HG02884 (cell line): ENCODE data around the gene PRRC2A.
A peak's percentile ranks its signal among the peaks of the same experiment; 100 is the strongest.
"Not testable (repeated sequence)": the region's sequence is repeated elsewhere in the genome, so short reads cannot be mapped to it uniquely, and the experiment has no call there.

Experiments
- ATAC-seq: cut with Tn5 transposase; IDR thresholded peaks from one replicate; pipeline ENCODE4 v1.9.1; 2021; ENCODE audit warnings: mild to moderate bottlenecking, moderate library complexity; ENCODE audit not compliant: unreplicated experiment

The PRRC2A gene

DNA sequence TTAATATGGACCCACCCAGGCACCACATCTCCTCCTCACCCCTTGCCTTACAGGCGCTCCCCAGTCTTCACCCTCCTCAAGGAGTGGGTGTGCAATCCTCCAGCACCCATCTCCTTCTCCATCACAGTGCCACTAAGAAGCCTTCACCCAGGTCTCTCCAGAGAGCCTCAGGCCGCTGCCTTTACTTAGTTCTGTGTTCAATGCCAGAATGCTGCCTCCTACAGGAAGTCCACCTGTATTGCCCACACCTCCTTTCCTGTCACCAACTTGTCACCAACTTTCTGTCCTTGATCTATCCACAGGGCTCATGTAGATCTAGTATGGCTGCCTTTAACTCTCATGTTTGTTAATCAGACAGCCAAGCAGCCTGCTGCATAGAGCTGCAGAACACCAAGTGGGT is 35.0 kb upstream of the PRRC2A start:
- no peak for ATAC-seq

DNA sequence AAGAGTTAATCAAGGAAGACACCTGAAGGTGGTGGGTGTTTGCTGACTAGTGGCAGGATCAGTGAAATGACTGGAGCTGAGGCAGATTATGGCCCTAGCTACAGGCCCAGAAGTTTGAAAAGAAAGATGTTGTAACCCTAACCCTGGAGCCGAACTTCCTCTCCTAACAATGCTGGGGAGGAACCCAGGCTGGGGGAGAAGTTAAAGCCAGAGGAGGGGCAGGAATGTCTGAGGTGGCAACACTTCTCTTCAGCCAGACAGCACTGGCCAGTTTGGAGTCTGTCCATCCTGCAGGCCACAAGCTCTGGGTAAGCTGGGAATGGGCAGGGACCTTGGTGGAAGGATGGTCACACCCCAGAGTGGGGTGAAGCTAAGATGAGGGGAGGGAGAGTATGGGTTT is 34.5 kb upstream of the PRRC2A start, which contains the start of gene LST1:
Gene LST1, plus strand, starts transcription at position 270 of the 400 bp plus-strand sequence. CDS start 1,023 bp downstream, outside the sequence.
- no peak for ATAC-seq

DNA sequence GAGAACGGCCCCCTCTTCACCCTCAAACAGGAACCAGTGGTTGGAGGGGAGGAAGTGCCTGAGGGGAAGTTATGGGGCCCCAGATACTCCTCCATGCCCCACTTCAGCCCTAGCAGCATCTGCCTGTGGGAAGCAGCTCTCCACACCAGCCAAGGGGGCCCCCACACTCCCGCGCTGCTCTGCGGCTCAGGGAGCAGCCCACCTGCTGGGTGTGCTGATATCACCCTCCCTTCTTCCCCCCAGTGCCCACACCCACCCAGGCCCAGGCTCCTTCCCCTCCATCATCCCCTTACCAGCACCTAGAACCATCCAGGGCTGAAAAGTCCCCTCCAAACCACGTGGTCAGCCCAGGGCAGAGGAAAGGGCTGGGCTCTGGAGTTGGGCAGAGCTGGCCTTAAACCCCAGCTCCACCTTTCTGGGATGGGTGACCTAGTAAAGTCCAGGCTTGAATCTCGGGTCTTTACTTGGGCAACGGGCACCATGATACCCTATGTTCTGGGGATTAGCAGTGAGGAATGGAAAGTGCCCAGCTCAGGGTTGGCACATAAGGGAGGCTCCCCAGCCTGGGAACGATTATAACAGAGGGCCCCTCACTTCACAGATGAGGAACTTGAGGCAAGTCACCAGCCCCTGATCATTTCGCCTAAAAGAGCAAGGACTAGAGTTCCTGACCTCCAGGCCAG is 33.8 kb upstream of the PRRC2A start:
- no peak for ATAC-seq

DNA sequence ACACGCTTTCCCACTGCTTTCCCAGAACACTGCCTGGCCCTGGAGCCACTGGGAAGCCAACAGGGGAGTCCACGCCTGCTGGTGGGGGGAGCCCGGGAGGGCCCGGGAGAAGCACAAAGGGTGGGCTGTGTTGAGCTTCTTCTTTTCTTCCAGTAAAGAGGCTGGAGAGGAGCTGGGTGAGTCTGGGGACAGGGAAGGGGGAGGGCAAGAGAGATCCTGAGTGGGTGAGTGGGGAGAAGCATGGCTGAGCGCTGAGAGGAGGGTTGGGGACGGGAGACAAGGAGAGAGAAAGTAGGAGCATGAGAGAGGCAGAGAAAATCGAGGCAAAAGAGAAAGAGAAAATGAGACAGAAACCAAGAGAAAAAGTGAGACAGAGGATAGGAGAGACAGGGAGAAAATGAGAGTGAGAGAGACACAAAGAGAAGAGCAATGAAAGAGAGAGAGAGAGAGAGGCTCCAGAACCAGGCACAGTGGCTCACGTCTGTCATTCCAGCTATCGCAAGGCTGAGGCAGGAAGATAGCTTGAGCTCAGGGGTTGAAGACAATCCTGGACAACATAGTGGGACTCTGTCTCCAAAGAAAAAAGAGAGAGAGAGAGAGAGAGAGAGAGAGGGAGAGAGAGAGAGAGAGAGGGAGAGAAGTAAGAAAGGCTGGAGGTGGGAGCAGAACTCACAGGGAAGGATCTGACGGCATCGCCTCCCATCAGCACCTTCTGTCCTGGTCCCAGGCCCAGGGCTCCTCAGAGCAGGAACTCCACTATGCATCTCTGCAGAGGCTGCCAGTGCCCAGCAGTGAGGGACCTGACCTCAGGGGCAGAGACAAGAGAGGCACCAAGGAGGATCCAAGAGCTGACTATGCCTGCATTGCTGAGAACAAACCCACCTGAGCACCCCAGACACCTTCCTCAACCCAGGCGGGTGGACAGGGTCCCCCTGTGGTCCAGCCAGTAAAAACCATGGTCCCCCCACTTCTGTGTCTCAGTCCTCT is 32.4 kb upstream of the PRRC2A start:
- no peak for ATAC-seq

DNA sequence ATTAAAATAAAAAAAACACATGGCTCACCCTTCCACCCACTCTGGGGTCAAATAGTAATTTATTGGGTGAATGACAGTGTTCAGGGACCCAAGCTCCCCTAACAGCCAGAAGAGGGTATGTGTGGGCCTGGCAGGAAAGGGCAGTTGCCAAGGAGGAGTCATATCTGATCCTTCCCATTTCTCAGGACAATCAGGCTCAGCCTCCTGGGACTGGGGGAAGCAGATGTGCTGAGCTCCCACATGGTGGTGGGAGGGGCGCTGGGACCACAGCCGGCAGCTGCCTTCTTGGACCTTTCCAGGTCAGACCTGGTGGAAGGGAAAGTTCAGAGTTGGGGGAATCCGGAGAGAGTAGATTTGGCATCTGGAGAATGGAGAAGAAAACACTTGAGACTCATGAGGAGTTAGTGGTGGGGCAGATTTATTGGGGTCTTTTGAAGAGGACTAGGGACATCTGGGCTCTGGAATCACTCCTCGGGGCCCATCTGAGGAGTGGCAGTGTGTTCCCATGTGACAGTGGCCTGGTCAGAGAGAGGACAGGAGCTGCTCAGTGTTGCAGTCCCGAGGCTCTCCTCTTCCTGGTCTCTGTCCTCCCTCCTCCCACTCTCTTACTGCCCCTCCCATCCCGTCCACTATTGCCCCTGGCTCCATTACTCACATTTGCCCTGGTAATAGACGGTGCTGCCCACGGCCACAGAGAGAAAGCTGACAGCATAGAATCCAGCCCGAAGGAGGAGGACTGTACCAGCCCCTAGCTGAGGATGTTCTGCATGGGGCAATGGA is 31.5 kb upstream of the PRRC2A start:
- ATAC-seq: no peak

DNA sequence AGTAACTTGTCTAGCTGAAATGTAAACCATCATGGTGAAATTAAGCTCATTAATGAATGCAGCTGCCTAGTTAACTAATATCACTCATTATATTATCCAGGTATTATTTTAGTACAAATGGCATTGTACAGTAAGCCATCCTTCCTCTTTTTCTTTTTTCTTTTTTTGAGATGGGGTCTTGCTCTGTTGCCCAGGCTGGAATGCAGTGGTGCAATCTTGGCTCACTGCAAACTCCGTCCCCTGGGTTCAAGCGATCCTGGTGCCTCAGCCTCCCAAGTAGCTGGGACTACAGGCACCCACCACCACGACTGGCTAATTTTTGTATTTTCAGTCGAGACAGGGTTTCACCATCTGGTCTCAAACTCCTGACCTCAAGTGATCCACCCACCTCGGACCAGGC is 29.8 kb upstream of the PRRC2A start:
- not testable (repeated sequence) for ATAC-seq

DNA sequence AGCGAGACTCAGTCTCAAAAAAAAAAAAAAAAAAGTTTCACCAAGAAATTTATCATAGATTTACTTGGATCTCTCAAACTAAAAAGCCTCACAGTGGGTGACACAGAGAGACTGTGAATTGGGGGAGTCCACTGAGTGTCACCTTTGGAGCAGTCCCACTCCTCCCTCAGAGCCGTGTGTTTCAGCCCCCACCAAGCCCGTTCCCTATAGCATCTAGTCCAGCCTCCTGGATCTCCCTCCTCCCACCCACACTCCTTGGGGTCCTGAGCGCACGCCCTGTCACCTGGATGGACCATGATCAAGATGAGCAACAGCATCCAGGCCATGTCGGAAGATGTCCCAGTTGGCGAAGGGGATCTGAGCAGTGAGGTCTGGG is 28.1 kb upstream of the PRRC2A start:
- ATAC-seq: no peak

DNA sequence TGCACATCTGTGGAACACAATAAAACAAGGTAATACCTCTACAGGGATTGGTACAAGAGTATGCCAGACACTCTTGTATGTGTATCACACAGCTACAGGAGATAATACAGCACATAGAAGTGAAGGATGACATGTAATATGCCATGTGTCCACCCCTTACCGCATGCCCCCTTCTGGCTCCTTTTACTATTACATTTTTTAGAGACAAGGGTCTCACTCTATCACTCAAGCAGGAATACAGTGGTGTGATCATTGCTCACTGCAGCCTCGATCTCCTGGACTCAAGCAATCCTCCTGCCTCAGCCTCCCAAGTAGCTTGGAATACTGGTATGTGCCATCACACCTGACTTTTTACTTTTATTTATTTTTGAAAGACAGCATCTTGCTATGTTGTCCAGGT is 23.5 kb upstream of the PRRC2A start:
- no peak for ATAC-seq

DNA sequence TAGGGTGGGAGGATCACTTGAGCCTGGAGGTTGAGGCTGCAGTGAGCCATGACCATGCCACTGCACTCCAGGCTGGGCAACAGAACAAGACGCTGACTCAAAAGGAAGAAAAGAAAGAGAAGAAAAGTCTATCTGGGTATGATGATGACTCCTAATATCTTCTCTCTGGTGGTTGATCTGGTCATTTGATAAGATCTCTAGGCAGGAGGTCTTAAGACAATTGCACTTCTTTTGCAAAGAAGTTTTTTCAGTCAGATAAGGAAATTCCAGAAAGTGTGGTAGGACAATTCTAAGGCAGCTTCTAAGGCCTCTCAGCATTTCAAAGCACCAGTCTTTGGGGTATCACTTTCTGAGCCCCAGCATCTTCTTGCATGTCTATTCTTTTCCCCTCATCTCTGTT is 13.2 kb upstream of the PRRC2A start:
- no peak for ATAC-seq

DNA sequence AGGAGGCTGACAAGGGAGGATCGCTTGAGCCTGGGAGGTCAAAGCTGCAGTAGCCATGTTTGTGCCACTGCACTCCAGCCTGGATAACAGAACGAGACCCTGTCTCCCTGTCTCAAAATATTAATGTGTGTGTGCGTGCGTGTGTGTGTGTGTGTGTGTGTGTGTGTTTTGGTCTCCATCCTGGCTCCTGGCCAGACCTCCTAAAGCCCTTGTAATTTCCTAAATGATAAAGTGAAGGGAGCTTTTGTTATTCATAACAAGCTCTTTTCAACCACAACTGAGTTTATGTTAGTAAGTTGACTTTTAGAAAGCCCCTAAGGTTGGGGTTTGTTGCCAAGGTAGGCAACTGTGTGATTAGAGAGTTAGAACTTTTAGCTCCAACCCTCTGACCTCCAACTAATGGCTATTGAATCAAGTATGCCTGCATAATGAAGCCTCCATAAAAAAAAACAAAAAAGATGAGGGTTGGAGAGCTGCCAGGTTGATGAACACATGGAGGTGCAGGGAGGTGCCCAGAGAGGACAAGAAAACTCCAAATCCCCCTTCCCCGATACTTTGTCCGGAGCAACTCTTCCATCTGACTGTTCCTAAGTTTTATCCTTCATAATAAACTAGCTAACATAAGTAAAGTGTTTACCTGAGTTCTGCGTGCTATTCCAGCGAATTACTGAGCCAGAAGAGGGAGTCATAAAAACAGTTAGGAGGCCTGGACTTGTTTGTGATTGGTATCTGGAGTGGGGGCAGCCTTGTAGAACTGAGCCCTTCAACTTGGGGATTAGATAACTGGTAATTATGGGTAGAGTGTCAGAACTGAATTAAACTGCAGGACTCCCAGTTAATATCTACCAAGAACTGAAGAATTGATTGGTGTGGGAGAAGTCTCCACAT is 10.8 kb upstream of the PRRC2A start:
- no peak for ATAC-seq

DNA sequence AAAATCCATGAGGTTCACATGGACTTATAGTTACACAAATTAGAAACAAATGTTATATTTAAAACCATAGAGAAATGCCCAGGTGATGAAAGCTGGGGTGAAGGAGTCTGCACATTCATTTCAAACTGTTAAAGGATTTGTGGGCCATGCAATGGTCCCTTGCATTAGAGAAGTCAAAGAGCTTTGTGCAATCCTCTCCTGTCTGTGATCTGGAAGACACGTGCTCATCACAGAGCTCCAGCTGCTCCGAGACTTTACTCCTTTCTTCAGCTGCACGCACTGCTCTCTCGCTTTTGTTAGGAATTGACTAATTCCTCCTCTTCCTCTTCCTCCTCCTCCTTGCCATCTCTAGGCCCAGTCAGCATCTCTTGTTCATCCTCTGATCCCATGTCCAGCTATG is 9.5 kb upstream of the PRRC2A start:
- ATAC-seq: no peak

DNA sequence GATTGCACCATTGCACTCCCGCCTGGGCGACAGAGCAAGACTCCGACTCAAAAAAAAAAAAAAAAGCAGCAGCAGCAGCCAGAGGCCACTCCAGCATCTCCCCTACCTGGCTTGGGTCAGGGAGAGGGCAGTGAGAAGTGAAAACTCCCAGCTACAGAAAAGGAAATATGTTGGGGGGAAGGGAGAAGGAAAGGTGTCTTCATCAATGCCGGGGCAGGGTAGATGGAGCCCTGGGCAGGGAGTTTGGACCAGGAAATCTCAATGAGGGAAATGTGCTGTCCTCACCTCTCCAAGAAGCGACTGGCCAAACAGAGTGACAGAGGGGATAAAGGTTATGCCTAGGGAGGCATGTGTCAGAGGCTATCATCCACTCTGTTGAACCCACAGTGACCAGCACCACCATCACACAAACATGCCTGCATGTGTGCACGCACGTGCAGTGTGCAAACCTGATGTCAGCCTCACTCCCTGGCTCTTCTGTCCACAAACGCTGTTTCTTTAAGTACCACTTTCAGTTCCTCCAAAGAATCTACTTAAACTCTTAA is 6.4 kb upstream of the PRRC2A start:
- no peak for ATAC-seq

DNA sequence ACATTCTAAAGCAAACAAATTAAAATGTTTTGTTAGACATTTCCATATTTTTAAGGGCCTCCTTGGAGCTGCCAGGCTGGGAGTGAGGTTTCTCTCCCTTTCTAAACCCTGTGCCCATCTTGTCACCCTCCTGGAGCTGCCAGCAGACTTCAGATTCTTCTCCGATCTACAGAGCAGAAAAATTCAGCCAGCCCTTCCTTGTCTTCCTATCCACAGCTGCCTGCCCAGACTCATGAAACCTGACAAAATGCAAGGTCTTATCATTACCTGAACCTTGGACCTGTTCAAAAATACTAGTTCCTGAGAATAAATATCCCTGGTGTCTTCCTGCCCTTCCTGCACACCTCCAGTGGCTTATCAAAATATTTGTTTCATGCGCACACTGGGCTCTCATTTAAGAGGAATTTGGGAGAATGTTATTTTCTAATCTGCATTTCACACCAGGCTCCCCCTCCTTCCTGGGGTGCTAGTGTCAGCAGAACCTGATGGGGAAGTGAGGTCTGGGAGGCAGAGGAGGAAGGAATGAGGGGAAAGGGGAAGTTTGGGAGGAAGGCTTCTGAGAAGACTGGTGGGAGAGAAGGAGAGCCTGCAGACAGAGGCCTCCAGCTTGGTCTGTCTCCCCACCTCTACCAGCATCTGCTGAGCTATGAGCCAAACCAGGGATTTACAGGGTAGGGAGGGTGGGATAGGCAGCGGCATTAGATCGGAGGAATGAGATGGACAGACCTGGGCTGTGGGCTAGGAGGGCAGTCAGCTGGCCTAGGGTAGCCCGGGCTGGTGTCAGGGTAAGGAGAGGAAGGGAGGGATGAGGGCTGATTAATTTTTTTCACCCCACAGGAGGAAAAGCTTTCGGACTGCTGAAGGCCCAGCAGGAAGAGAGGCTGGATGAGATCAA is 5.6 kb upstream of the PRRC2A start, which contains the start of gene AIF1:
Gene AIF1, plus strand, starts transcription at position 551 of the 895 bp plus-strand sequence. Its CDS starts 96 bp downstream, at position 647.
- no peak for ATAC-seq

DNA sequence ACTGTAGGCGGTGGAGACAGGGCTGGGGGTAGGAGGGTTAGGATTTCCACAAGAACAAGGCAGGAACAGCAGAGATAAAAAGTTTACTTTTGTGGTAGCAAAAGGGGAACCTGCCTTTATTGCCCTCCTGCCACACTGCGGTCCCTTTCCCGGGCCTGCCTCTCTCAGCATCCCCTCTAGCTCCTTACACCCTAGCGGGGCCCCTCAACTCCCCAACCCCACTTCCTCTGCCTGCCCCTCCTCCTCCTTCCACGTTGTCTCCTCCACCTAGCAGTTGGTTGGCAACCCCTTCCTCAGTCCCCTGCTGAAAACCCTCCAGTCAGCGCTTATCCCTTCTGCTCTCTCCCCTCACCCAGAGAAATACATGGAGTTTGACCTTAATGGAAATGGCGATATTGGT is 4.8 kb upstream of the PRRC2A start:
- no peak for ATAC-seq

DNA sequence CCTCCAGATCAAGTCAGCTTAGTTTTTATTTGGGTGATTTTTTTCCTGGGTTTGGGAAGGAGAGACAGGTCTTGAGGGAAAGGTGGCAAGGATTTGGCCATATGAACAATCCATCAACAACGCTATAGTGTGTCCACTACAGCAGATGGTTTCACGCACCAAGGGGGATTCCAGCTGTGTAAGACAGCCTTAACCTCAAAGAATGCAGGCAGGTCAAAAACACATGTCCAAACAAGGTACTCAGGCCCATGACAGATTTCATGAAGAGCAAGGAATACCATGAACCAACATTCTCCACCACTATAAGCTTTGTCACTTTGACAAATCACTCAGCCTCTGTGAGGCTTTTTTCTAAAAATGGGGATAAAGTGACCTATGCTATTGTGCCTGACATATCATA is 3.5 kb upstream of the PRRC2A start:
- no peak for ATAC-seq

DNA sequence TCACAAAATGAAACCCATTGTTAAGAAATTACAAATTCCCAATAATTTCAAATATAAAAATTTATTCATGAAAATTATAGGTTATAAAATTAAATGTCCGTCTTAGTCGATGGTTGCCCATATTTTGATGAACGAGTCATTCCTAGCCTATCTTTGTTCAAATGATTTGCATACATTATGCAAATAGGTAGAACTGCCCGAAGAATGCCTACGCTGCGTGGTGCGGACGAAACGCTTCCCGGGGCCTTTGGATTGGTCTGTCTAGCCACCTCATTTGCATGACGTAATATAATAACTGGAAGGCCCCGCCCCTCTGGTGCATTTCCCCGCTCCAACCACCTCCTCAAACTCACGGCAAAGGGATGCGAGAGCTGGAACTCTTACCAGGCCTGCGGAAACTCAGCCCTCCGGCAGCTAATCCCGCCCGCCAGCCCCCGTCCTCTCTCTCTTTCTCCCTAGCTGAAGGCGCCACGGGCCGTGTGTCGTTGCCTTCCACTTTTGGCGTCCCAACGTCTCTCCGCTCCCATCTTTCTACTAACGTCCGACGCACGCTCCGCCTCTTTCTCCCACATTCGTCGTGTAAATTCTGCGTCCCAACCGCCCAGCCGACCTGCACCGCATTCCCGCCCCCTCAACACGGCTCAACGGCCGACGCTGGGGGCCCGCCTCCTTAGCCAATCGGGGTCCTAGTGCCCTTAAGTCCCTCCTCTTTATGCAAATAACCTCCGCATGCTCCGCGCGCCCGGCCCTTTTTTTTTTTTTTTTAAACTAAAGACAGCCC is 520 bp upstream of the PRRC2A start:
- peak; percentile 70 for ATAC-seq

DNA sequence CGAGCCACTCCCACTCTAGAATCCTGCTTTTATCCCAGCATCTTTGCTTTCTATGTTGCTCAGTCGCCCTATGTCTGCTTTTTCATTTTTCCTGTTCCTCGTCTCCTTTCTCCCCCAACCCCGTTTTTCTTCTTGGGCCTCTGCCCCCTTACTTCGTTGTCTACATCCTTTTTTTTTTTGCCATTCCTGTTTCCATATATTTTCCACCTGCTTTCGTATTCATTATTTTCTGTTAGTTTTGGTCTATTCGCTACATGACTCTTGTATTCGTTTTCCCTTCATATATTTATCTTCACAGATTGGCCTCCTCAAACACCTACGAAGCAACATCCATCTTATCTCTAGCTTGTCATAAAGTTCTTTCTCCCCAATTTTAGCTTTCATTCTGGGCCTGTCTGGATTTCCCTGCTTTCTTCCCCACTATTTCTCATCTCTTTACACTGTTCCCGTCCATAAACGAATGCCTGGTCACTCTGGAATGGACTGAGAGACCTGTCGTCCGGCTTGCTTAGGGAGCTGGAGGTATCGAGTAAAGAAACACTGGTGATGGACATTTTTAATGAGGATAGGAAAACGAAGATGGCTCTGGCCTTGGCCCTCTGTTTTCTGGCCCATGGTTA is 915 bp downstream of the PRRC2A start:
- ATAC-seq: no peak

DNA sequence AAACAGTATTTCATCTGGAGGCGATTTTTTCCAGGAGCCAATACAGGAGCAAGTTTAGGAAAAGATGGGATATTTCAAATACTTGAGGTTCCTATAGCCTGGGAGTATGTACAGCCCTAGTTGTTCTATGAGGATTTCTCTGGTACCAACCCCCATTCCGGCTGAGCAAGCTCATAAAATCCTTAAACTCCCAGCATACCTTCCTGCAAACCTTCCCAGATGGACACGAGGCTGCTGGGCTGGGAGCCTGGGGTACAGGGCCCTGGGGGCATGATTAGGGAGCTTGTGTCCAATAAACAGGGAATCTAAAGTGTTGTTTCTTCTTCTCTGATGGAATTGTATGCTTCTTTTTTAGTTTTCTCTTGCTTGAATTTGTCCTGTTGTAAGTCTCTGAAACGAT is 1.5 kb downstream of the PRRC2A start:
- no peak for ATAC-seq
